Endothelial cell of umbilical vein (primary cell): ENCODE results near the gene NOSIP. TPM values are rescaled to one million over a fixed set of nuclear protein-coding genes. Genes with fewer than 3 reads are reported as not detected.

Experiments
- BruUV-seq: library from RNA; stranded (reverse); fragments of 400-500 nt; replicated peaks from 2 replicates; lab custom pipeline; 2021; lab: Mats Ljungman, UMichigan
- CTCF ChIA-PET: fragments of 300-600, 350-600 bp; sonication (Branson Sonifier 250); formaldehyde crosslinking; loops from one replicate; lab custom pipeline; 2021; ENCODE audit warnings: antibody characterized with exemption, inconsistent platforms; lab: Charles Lee
- POLR2A ChIA-PET: fragments of 300-600, 350-600 bp; sonication (Branson Sonifier 250); formaldehyde crosslinking; loops from one replicate; lab custom pipeline; 2021; ENCODE audit warnings: antibody characterized with exemption, inconsistent platforms; lab: Charles Lee
- DNase-seq: peaks from one replicate; pipeline ENCODE4 v3.0.0-alpha.2; 2011; ENCODE audit warnings: low read depth, low spot score
- FAIRE-seq: peaks from 2 replicates; lab custom pipeline; 2011; peaks lifted over from hg19 to GRCh38; lab: Jason Lieb, UNC
- H2AFZ ChIP-seq: 2 replicates; pipeline ENCODE4 v1.6.0; 2012; ENCODE audit warnings: low read depth, low read length, control low read depth, inconsistent platforms
- H3K27ac ChIP-seq: 2 replicates; pipeline ENCODE4 v1.5.1; 2011; ENCODE audit warnings: low read depth, mild to moderate bottlenecking, control low read depth, low read length, moderate library complexity; ENCODE audit not compliant: insufficient read depth
- H3K27me3 ChIP-seq, 2 experiments: 2 replicates each; pipeline versions ENCODE4 v1.6.0 to v1.6.1; 2011; ENCODE audit warnings: low read length in 2 of 2, mixed read lengths in 1 of 2; ENCODE audit not compliant: control insufficient read depth in 2 of 2, insufficient read depth in 2 of 2
- H3K36me3 ChIP-seq, 2 experiments: 2 replicates in 1 of 2; 3 replicates in 1 of 2; pipeline ENCODE4 v1.5.1; 2011; ENCODE audit warnings: low read length in 2 of 2, mild to moderate bottlenecking in 1 of 2, moderate library complexity in 1 of 2; ENCODE audit not compliant: control insufficient read depth in 2 of 2, insufficient read depth in 2 of 2; ENCODE audit errors: extremely low read depth in 1 of 2
- H3K4me1 ChIP-seq: 3 replicates; pipeline ENCODE4 v1.5.1; 2011; ENCODE audit warnings: mild to moderate bottlenecking, low read length; ENCODE audit not compliant: control insufficient read depth, insufficient read depth; ENCODE audit errors: extremely low read depth
- H3K4me2 ChIP-seq: 2 replicates; pipeline ENCODE4 v1.6.1; 2011; ENCODE audit warnings: low read length, control low read depth, mixed read lengths; ENCODE audit not compliant: insufficient read depth
- H3K4me3 ChIP-seq, 3 experiments: fragments of 200-600 bp in 1 of 3; sonication (generic), shearing (Covaris generic) in 1 of 3; replicated peaks in 1 of 3; 2 replicates each; pipeline ENCODE4 v1.5.1; 2011 to 2016; ENCODE audit warnings: control low read depth in 3 of 3, low read length in 3 of 3, mild to moderate bottlenecking in 2 of 3, inconsistent platforms in 1 of 3, low read depth in 1 of 3, moderate library complexity in 1 of 3; ENCODE audit not compliant: insufficient read depth in 1 of 3
- H3K79me2 ChIP-seq: 2 replicates; pipeline ENCODE4 v1.6.0; 2012; ENCODE audit warnings: low read length, inconsistent platforms; ENCODE audit not compliant: control insufficient read depth, insufficient read depth
- H3K9ac ChIP-seq: replicated peaks from 2 replicates; pipeline ENCODE3; 2011; ENCODE audit warnings: low read length, control low read depth; ENCODE audit not compliant: insufficient read depth; ENCODE audit errors: extremely low read depth
- H3K9me1 ChIP-seq: replicated peaks from 3 replicates; pipeline ENCODE4 v1.6.0; 2011; ENCODE audit warnings: mild to moderate bottlenecking, low read length; ENCODE audit not compliant: control insufficient read depth, insufficient read depth; ENCODE audit errors: extremely low read depth
- H3K9me3 ChIP-seq: replicated peaks from 2 replicates; pipeline ENCODE4 v1.5.1; 2012; ENCODE audit warnings: low read length, inconsistent platforms; ENCODE audit not compliant: control insufficient read depth, insufficient read depth
- H4K20me1 ChIP-seq: replicated peaks from 2 replicates; pipeline ENCODE3; 2011; ENCODE audit warnings: mild to moderate bottlenecking, low read length; ENCODE audit not compliant: control insufficient read depth, insufficient read depth; ENCODE audit errors: extremely low read depth
- EZH2 ChIP-seq: IDR thresholded peaks from 2 replicates; pipeline ENCODE4 v1.6.1; 2012; ENCODE audit warnings: borderline replicate concordance, low read depth, mild to moderate bottlenecking, moderate library complexity, low read length, inconsistent platforms; ENCODE audit not compliant: severe bottlenecking
- FOS ChIP-seq: IDR thresholded peaks from 2 replicates; pipeline ENCODE4 v1.6.1; 2011; ENCODE audit warnings: mild to moderate bottlenecking, low read length, moderate library complexity, borderline replicate concordance; ENCODE audit not compliant: insufficient read depth
- GATA2 ChIP-seq: IDR thresholded peaks from 2 replicates; pipeline ENCODE4 v1.7.0; 2011; ENCODE audit warnings: low read depth, mild to moderate bottlenecking, moderate library complexity, mixed read lengths, low read length; ENCODE audit not compliant: insufficient read length, insufficient read depth
- MYC ChIP-seq: IDR thresholded peaks from one replicate; pipeline ENCODE4 v1.6.1; 2011; ENCODE audit warnings: mild to moderate bottlenecking, low read depth, low read length
- POLR2A ChIP-seq: IDR thresholded peaks from 2 replicates; pipeline ENCODE4 v1.6.1; 2012; ENCODE audit warnings: low read depth, mild to moderate bottlenecking, control low read depth, low read length
- POLR2AphosphoS5 ChIP-seq: IDR thresholded peaks from 2 replicates; pipeline ENCODE4 v1.6.1; 2012; ENCODE audit warnings: low read depth, mild to moderate bottlenecking, control low read depth, low read length, moderate library complexity; ENCODE audit not compliant: insufficient read depth
- dilution Hi-C: fragments of 300-500 bp; cut with MboI; formaldehyde crosslinking; loops from one replicate; pipeline ENCODE4 v1.15.0; 2019; ENCODE audit warnings: low sequenced_read_pairs; ENCODE audit not compliant: extremely low pct_ligation_motif_present
- intact Hi-C: fragments of 100-400 bp; cut with micrococcal nuclease; formaldehyde crosslinking; loops from one replicate; pipeline ENCODE4 v1.10.0; 2022
- polyA plus RNA-seq, 4 experiments: library from polyadenylated mRNA; depleted of rRNA in 3 of 4; stranded (reverse) in 3 of 4; unstranded in 1 of 4; fragments of >200 nt; gene quantifications; 2 replicates each; pipeline versions ENCODE4 v1.2.1 to v1.2.3, GENCODE V29; 2011 to 2012; ENCODE audit warnings: missing spikeins in 1 of 4
- total RNA-seq: library from RNA; stranded (reverse); gene quantifications from 2 replicates; pipeline ENCODE4 v1.2.3, GENCODE V29; 2021
- TF ChIP-seq, protein P1 (sequence below): IDR thresholded peaks from 2 replicates; pipeline ENCODE4 v1.6.1; 2011; ENCODE audit not compliant: insufficient read depth, insufficient read length
- TF ChIP-seq, protein P2 (sequence below), 2 donors: IDR thresholded peaks; 1 replicate in 1 of 2; 2 replicates in 1 of 2; pipeline ENCODE4 v1.5.1; 2011; ENCODE audit warnings: low read length in 2 of 2, mild to moderate bottlenecking in 2 of 2, moderate library complexity in 2 of 2, control low read depth in 1 of 2, inconsistent platforms in 1 of 2, low read depth in 1 of 2; ENCODE audit not compliant: insufficient read depth in 1 of 2; ENCODE audit errors: extremely low read depth in 1 of 2

Gene NOSIP
- total and polyA plus RNA-seq, 2 donors (not counting 3 experiments of a cell fraction or from before 2014, with no cell fraction given) = 77.5 to 128 TPM

GRCh38 chr19:49596954-49597702 is 16.8 kb upstream of the NOSIP start:
- Histone ChIP-seq H3K9me3 (no peaks in the 10 kb centered on the region), H3K9me1 (no peaks in the 10 kb centered on the region), H3K4me1 (peaks cover 10% of the 10 kb centered on the region), H3K4me3 (no peak overlapping the region), H3K4me2 (no peak overlapping the region), H3K79me2 (peaks cover 47% of the 10 kb centered on the region), H3K27me3 (no peaks in the 10 kb centered on the region), H2AFZ (no peak overlapping the region), H3K36me3 (peaks cover 11 to 46% of the 10 kb centered on the region in 2 experiments), H3K27ac (no peak overlapping the region), H3K9ac (no peak overlapping the region), H4K20me1 (no peaks in the 10 kb centered on the region)
- intact Hi-C loops = no loop called here
- ChIA-PET CTCF (interaction anchor here (1.2 kb wide), 1 partner anchor 43 kb away, joined by 3 read pairs; the partner anchor contains the start of gene RRAS), POLR2A (no interaction called here)
- DNase-seq (no peak), FAIRE-seq (no peak)
- TF ChIP-seq, protein P1, sequence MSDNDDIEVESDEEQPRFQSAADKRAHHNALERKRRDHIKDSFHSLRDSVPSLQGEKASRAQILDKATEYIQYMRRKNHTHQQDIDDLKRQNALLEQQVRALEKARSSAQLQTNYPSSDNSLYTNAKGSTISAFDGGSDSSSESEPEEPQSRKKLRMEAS = no peak
- TF ChIP-seq FOS = no peak
- TF ChIP-seq MYC = no peak
- TSS peak; percentile 12 for BruUV-seq
- dilution Hi-C loops = no loop called here

DNA sequence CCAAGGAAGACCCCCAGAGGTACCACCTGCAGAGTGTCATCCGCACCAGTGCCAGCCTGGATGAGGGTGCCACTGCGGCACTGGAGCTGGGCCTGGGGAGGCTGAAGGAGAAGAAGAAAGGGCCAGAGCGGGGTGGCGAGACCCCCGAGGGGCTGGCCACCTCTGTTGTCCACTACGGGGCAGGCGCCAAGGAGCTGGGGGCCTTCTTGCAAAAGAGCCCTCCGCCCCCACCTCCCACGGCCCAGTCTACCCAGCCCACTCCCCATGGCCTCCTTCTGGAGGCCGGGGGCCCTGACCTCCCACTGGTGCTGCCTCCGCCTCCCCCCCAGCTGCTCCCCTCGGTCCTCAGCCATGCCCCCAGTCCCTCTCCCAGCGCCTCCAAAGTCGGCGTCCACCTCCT is 16.1 kb upstream of the NOSIP start:
- FAIRE-seq (no peak), DNase-seq (no peak)
- Histone ChIP-seq H3K27ac (no peak overlapping the region), H3K36me3 (peaks cover 8 to 41% of the 10 kb centered on the region in 2 experiments), H4K20me1 (no peaks in the 10 kb centered on the region), H3K27me3 (no peaks in the 10 kb centered on the region), H2AFZ (no peak overlapping the region), H3K4me3 (no peak overlapping the region), H3K9me3 (no peaks in the 10 kb centered on the region), H3K9ac (no peak overlapping the region), H3K4me2 (no peak overlapping the region), H3K4me1 (peaks cover 10% of the 10 kb centered on the region), H3K79me2 (peaks cover 48% of the 10 kb centered on the region), H3K9me1 (no peaks in the 10 kb centered on the region)
- ChIA-PET CTCF (no interaction called here), POLR2A (interaction anchor here (0.6 kb wide), 1 partner anchor 14 kb away, joined by 3 read pairs; no protein-coding TSS in a partner anchor)
- no TSS peak for BruUV-seq
- intact Hi-C loops (no loop called here), dilution Hi-C loops (no loop called here)
- TF ChIP-seq POLR2A (no peak), MYC (no peak), GATA2 (no peak), POLR2AphosphoS5 (no peak), EZH2 (no peak)
- TF ChIP-seq, protein P1 = no peak
- TF ChIP-seq, protein P2, sequence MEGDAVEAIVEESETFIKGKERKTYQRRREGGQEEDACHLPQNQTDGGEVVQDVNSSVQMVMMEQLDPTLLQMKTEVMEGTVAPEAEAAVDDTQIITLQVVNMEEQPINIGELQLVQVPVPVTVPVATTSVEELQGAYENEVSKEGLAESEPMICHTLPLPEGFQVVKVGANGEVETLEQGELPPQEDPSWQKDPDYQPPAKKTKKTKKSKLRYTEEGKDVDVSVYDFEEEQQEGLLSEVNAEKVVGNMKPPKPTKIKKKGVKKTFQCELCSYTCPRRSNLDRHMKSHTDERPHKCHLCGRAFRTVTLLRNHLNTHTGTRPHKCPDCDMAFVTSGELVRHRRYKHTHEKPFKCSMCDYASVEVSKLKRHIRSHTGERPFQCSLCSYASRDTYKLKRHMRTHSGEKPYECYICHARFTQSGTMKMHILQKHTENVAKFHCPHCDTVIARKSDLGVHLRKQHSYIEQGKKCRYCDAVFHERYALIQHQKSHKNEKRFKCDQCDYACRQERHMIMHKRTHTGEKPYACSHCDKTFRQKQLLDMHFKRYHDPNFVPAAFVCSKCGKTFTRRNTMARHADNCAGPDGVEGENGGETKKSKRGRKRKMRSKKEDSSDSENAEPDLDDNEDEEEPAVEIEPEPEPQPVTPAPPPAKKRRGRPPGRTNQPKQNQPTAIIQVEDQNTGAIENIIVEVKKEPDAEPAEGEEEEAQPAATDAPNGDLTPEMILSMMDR (IDR thresholded peaks at IDR 0.05; ENCODE audit: extremely low read depth in 1 of 2, insufficient read depth in 1 of 2, low read depth in 1 of 2, low read length in 2 of 2) = no peak
